SK-N-SH (cell line): Measurements from ENCODE around the gene PALLD. TPM values are rescaled to one million over a fixed set of nuclear protein-coding genes. Genes with fewer than 3 reads are reported as not detected.

Experiments
- CTCF ChIA-PET: fragments of 300-600, 350-600 bp; formaldehyde crosslinking; extraction: SDS; loops from one replicate; lab custom pipeline; 2021; lab: Yijun Ruan, JAX
- POLR2A ChIA-PET: fragments of 350-600 bp; sonication (Branson Sonifier 250); formaldehyde crosslinking; extraction: SDS; loops from one replicate; lab custom pipeline; 2020; ENCODE audit warnings: antibody characterized with exemption, inconsistent platforms; lab: Yijun Ruan, JAX
- DNase-seq: peaks from one replicate; pipeline ENCODE4 v3.0.0; 2012
- H2AFZ ChIP-seq: fragments of 200-600 bp; sonication (generic); 2 replicates; pipeline ENCODE4 v1.8.1; 2016; ENCODE audit warnings: antibody characterized with exemption, mild to moderate bottlenecking, low read depth
- H3F3A ChIP-seq: fragments of 200-600 bp; sonication (generic); replicated peaks from 2 replicates; pipeline ENCODE3; 2016; ENCODE audit warnings: antibody characterized with exemption, mild to moderate bottlenecking; ENCODE audit not compliant: insufficient read depth
- H3K27ac ChIP-seq, 2 experiments: fragments of 200-500 bp in 1 of 2; fragments of 200-600 bp in 1 of 2; sonication (Bioruptor generic) in 1 of 2; sonication (generic), shearing (Covaris generic) in 1 of 2; 2 replicates each; pipeline versions ENCODE4 v1.5.1 to v1.6.1; 2014 to 2016; ENCODE audit warnings: low read depth in 2 of 2, inconsistent platforms in 1 of 2, low read length in 1 of 2, mild to moderate bottlenecking in 1 of 2, mixed read lengths in 1 of 2
- H3K27me3 ChIP-seq: fragments of 200-600 bp; sonication (generic), shearing (Covaris generic); 2 replicates; pipeline ENCODE4 v1.6.1; 2016; ENCODE audit warnings: mixed run types; ENCODE audit not compliant: insufficient read depth
- H3K36me3 ChIP-seq, 2 experiments: fragments of 200-500 bp in 1 of 2; fragments of 200-600 bp in 1 of 2; sonication (Bioruptor generic) in 1 of 2; sonication (generic) in 1 of 2; replicated peaks in 1 of 2; 2 replicates each; pipeline versions ENCODE3 to v1.5.1; 2014 to 2016; ENCODE audit warnings: low read length in 1 of 2, mild to moderate bottlenecking in 1 of 2; ENCODE audit not compliant: insufficient read depth in 2 of 2, control insufficient read depth in 1 of 2
- H3K4me1 ChIP-seq, 2 experiments: fragments of 200-500 bp in 1 of 2; fragments of 200-600 bp in 1 of 2; sonication (Bioruptor generic) in 1 of 2; sonication (generic), shearing (Covaris generic) in 1 of 2; 2 replicates each; pipeline versions ENCODE4 v1.5.1 to v1.6.1; 2014 to 2016; ENCODE audit warnings: low read depth in 1 of 2, low read length in 1 of 2, mixed run types in 1 of 2; ENCODE audit not compliant: insufficient read depth in 2 of 2, control insufficient read depth in 1 of 2
- H3K4me2 ChIP-seq: fragments of 200-600 bp; sonication (generic), shearing (Covaris generic); 2 replicates; pipeline ENCODE4 v1.6.1; 2017; ENCODE audit warnings: mixed run types
- H3K4me3 ChIP-seq, 2 experiments: fragments of 200-500 bp in 1 of 2; fragments of 200-600 bp in 1 of 2; sonication (Bioruptor generic) in 1 of 2; sonication (generic), shearing (Covaris generic) in 1 of 2; 2 replicates each; pipeline versions ENCODE4 v1.5.1 to v1.8.1; 2014 to 2016; ENCODE audit warnings: low read depth in 2 of 2, inconsistent platforms in 1 of 2, low read length in 1 of 2, mild to moderate bottlenecking in 1 of 2, mixed read lengths in 1 of 2, moderate library complexity in 1 of 2
- H3K79me2 ChIP-seq: fragments of 200-600 bp; sonication (generic); 2 replicates; pipeline ENCODE4 v1.8.1; 2017; ENCODE audit warnings: mild to moderate bottlenecking; ENCODE audit not compliant: insufficient read depth
- H3K9ac ChIP-seq: fragments of 200-600 bp; sonication (generic); 2 replicates; pipeline ENCODE4 v1.6.1; 2017; ENCODE audit warnings: mixed run types
- H3K9me2 ChIP-seq: fragments of 200-600 bp; sonication (generic); 2 replicates; pipeline ENCODE4 v1.6.1; 2017; ENCODE audit warnings: mixed run types
- H3K9me3 ChIP-seq: fragments of 200-600 bp; sonication (generic); 2 replicates; pipeline ENCODE4 v1.6.1; 2017; ENCODE audit warnings: mixed run types, mild to moderate bottlenecking, moderate library complexity
- H4K20me1 ChIP-seq: fragments of 200-600 bp; sonication (generic); 2 replicates; pipeline ENCODE4 v1.6.1; 2017; ENCODE audit warnings: mild to moderate bottlenecking, mixed run types; ENCODE audit not compliant: insufficient read depth
- CTCF ChIP-seq: fragments of 200-600 bp; sonication (generic); IDR thresholded peaks from 2 replicates; pipeline ENCODE4 v1.6.1; 2017; ENCODE audit warnings: antibody characterized with exemption, mild to moderate bottlenecking, moderate library complexity
- ELF1 ChIP-seq: IDR thresholded peaks from 2 replicates; pipeline ENCODE4 v1.4.0; 2012
- EP300 ChIP-seq, 2 experiments: IDR thresholded peaks; 2 replicates each; pipeline versions ENCODE4 v1.4.0 to v1.6.1; 2012; ENCODE audit warnings: borderline replicate concordance in 1 of 2, low read depth in 1 of 2, low read length in 1 of 2
- EZH2phosphoT487 ChIP-seq: fragments of 200-600 bp; sonication (generic); IDR thresholded peaks from 2 replicates; pipeline ENCODE4 v1.6.1; 2017; ENCODE audit warnings: low read depth, mixed run types, mild to moderate bottlenecking, antibody characterized with exemption, moderate library complexity, borderline replicate concordance
- FOSL2 ChIP-seq: IDR thresholded peaks from 2 replicates; pipeline ENCODE4 v1.4.0; 2012; ENCODE audit warnings: low read depth, mild to moderate bottlenecking, moderate library complexity, borderline replicate concordance
- FOXJ3 ChIP-seq: sonication (generic); formaldehyde crosslinking; IDR thresholded peaks from 2 replicates; pipeline ENCODE4 v1.5.1; 2020; ENCODE audit warnings: mild to moderate bottlenecking, missing genetic modification reagents
- FOXM1 ChIP-seq: IDR thresholded peaks from 2 replicates; pipeline ENCODE4 v1.4.0; 2012; ENCODE audit warnings: low read depth, mild to moderate bottlenecking
- GATA2 ChIP-seq: sonication (generic); formaldehyde crosslinking; IDR thresholded peaks from 2 replicates; pipeline ENCODE4 v1.5.0; 2020; ENCODE audit warnings: mild to moderate bottlenecking, missing genetic modification reagents
- IRF3 ChIP-seq: fragments of 150-350 bp; IDR thresholded peaks from 2 replicates; pipeline ENCODE4 v1.6.1; 2016; ENCODE audit warnings: mild to moderate bottlenecking, low read depth, low read length
- JUND ChIP-seq: IDR thresholded peaks from 2 replicates; pipeline ENCODE4 v1.4.0; 2012
- MEF2A ChIP-seq: IDR thresholded peaks from 2 replicates; pipeline ENCODE4 v1.4.0; 2012; ENCODE audit warnings: low read depth, borderline replicate concordance
- MXI1 ChIP-seq: IDR thresholded peaks from 2 replicates; pipeline ENCODE4 v1.6.1; 2012; ENCODE audit warnings: mild to moderate bottlenecking, low read depth, low read length, improper control_type of control experiment
- NFIC ChIP-seq: IDR thresholded peaks from 2 replicates; pipeline ENCODE4 v1.4.0; 2012; ENCODE audit warnings: borderline replicate concordance
- PBX3 ChIP-seq: IDR thresholded peaks from 2 replicates; pipeline ENCODE4; 2012
- RCOR1 ChIP-seq: fragments of 150-350 bp; IDR thresholded peaks from 2 replicates; pipeline ENCODE4 v1.6.1; 2017; ENCODE audit warnings: antibody characterized with exemption, low read length
- REST ChIP-seq: IDR thresholded peaks from 2 replicates; pipeline ENCODE4 v1.6.1; 2012; ENCODE audit warnings: mild to moderate bottlenecking, low read depth, low read length, moderate library complexity
- RFX5 ChIP-seq: IDR thresholded peaks from 2 replicates; pipeline ENCODE4 v1.6.1; 2012; ENCODE audit warnings: mild to moderate bottlenecking, improper control_type of control experiment, low read length
- SIN3A ChIP-seq: IDR thresholded peaks from 2 replicates; pipeline ENCODE4 v1.6.1; 2012; ENCODE audit warnings: low read depth, mild to moderate bottlenecking, low read length, moderate library complexity, borderline replicate concordance
- SMC3 ChIP-seq: IDR thresholded peaks from 2 replicates; pipeline ENCODE4 v1.6.1; 2012; ENCODE audit warnings: low read depth, low read length, improper control_type of control experiment
- TAF1 ChIP-seq: IDR thresholded peaks from 2 replicates; pipeline ENCODE4 v1.6.1; 2012; ENCODE audit warnings: low read depth, mild to moderate bottlenecking, low read length, moderate library complexity, borderline replicate concordance
- TCF12 ChIP-seq: IDR thresholded peaks from 2 replicates; pipeline ENCODE4 v1.4.0; 2012
- TEAD4 ChIP-seq: IDR thresholded peaks from 2 replicates; pipeline ENCODE4 v1.4.0; 2012; ENCODE audit warnings: mild to moderate bottlenecking, borderline replicate concordance; ENCODE audit not compliant: insufficient read depth
- USF1 ChIP-seq: IDR thresholded peaks from 2 replicates; pipeline ENCODE4 v1.4.0; 2012; ENCODE audit warnings: low read depth, borderline replicate concordance
- USF2 ChIP-seq: fragments of 150-350 bp; IDR thresholded peaks from 2 replicates; pipeline ENCODE4 v1.6.1; 2017; ENCODE audit warnings: antibody characterized with exemption, low read length, low read depth, borderline replicate concordance
- YY1 ChIP-seq: IDR thresholded peaks from 2 replicates; pipeline ENCODE4 v1.4.0; 2012; ENCODE audit warnings: low read depth, mild to moderate bottlenecking
- WGBS: methylation state at CpG from one replicate; pipeline ENCODE4 v1.1.6; 2017; ENCODE audit warnings: low lambda C conversion rate; 5-methylcytosine and 5-hydroxymethylcytosine counted together
- polyA plus RNA-seq, 3 experiments: library from polyadenylated mRNA; depleted of rRNA; stranded (reverse); fragments of >200 nt; gene quantifications; 2 replicates each; pipeline ENCODE4 v1.2.3, GENCODE V29; 2012

PALLD gene
- polyA plus RNA-seq, 1 of the 3 experiments (the other 2 are of a cell fraction) = 33.0 TPM

- CTCF ChIA-PET = interaction anchor here (0.7 kb wide), 1 partner anchor 145 kb away, joined by 3 read pairs; no protein-coding TSS in a partner anchor
- peak overlapping the region; percentile 15; the same call in 1 of the 2 replicates for H3K9ac ChIP-seq
- DNase-seq = no peak
- no peaks in the 10 kb centered on the region for H3K9me2 ChIP-seq
- H2AFZ ChIP-seq = no peak overlapping the region
- H3F3A ChIP-seq = peaks cover 46% of the 10 kb centered on the region
- 9% methylated on average over 2 of the region's 2 CpGs for WGBS
- no peaks in the 10 kb centered on the region for H3K27me3 ChIP-seq
- no peak overlapping the region for H3K4me3 ChIP-seq
- H3K9me3 ChIP-seq = no peaks in the 10 kb centered on the region
- H3K79me2 ChIP-seq = peaks cover 99% of the 10 kb centered on the region
- H3K36me3 ChIP-seq = peaks cover 17 to 47% of the 10 kb centered on the region in 2 experiments
- H4K20me1 ChIP-seq = peaks cover 27% of the 10 kb centered on the region
- H3K4me1 ChIP-seq = peaks cover 14 to 26% of the 10 kb centered on the region in 2 experiments; a peak in 2 of 4 replicates
- H3K27ac ChIP-seq = peak overlapping the region in 1 of 2 experiments; percentile 85; a peak in 3 of 4 replicates
- H3K4me2 ChIP-seq = peak overlapping the region; percentile 26; the same call in 1 of the 2 replicates
- POLR2A ChIA-PET = no interaction called here
- TF ChIP-seq FOXJ3 (CRISPR knock-in tag) (no peak), MEF2A (peak; percentile 69; the same call in 1 of the 2 replicates), IRF3 (no peak), CTCF (no peak), EZH2phosphoT487 (no peak), YY1 (no peak), TEAD4 (peak; percentile 67; the same call in 1 of the 2 replicates), JUND (peak; percentile 68), RFX5 (no peak), GATA2 (CRISPR knock-in tag) (no peak), SIN3A (no peak), ELF1 (no peak), NFIC (peak; percentile 57; the same call in 1 of the 2 replicates), EP300 (IDR thresholded peaks at IDR 0.05; ENCODE audit: borderline replicate concordance in 1 of 2, low read depth in 1 of 2, low read length in 1 of 2) (peak in 1 of 2 experiments; percentile 67; a peak in 1 of 4 replicates), FOXM1 (peak; percentile 50; the same call in 1 of the 2 replicates), TCF12 (peak; percentile 93), PBX3 (peak; percentile 85), FOSL2 (peak; percentile 45; the same call in 1 of the 2 replicates), REST (0 out of 2 replicates have a peak, but pooled peaks have one; percentile 10), MXI1 (no peak), TAF1 (no peak), USF2 (no peak), USF1 (no peak), RCOR1 (no peak), SMC3 (no peak)
Measured at GRCh38 chr4:168856312-168856711, 359.5 kb downstream of the PALLD start.
